GM12878 (cell line): Measurements from ENCODE around the gene ARHGEF16.

Experiments
- FOXM1 ChIP-seq: IDR thresholded peaks from 2 replicates; pipeline ENCODE4 v1.6.1; 2012; ENCODE audit warnings: low read depth, mild to moderate bottlenecking, inconsistent platforms, low read length, moderate library complexity
- TAF1 ChIP-seq: IDR thresholded peaks from 2 replicates; pipeline ENCODE4 v1.6.1; 2011; ENCODE audit warnings: mild to moderate bottlenecking, low read depth, low read length, borderline replicate concordance

DNA sequence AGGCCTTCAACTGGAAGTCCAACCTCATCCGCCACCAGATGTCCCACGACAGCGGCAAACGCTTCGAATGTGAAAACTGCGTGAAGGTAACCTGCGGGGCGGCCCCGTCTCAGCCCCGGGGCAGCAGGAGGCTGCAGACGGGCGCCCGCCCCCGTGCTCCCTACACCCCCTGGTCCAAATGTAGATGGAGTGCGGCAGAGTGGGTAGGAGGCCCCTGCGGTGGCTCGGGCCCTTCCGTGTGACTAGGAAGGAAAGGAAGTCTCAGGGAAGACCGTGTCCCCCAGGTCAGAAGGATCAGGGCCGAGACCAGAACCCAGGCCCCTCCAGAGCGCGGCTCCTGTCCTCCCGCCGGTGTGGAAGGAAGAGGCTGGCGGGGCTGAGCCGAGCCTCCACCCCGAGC is 49.7 kb upstream of the ARHGEF16 start:
- TF ChIP-seq FOXM1, result no peak
- TF ChIP-seq TAF1, result no peak
